HCT116 (cell line): ENCODE data around the gene PTGR3. TPM values are rescaled to one million over a fixed set of nuclear protein-coding genes. Genes with fewer than 3 reads are reported as not detected.

Experiments
- ATAC-seq: fragments of 200-7000 bp; cut with Tn5 transposase; 2 replicates; pipeline ENCODE4 v1.9.1; 2020; ENCODE audit warnings: mild to moderate bottlenecking, moderate library complexity
- BruUV-seq: library from RNA; stranded (reverse); fragments of 400-500 nt; replicated peaks from 2 replicates; lab custom pipeline; 2021; lab: Mats Ljungman, UMichigan
- CTCF ChIA-PET: fragments of 300-600 bp; sonication (Branson Sonifier 250); formaldehyde crosslinking; loops from one replicate; lab custom pipeline; 2021; ENCODE audit warnings: antibody characterized with exemption; lab: Charles Lee
- POLR2A ChIA-PET: fragments of 300-600, 350-600 bp; sonication (Branson Sonifier 250); formaldehyde crosslinking; loops from one replicate; lab custom pipeline; 2021; ENCODE audit warnings: antibody characterized with exemption; lab: Charles Lee
- RAD21 ChIA-PET, 2 experiments: fragments of 300-600 bp; sonication (Branson Sonifier 250); formaldehyde crosslinking; loops; one replicate each; lab custom pipeline; 2023; ENCODE audit warnings: low total read pairs in 2 of 2; ENCODE audit not compliant: uncharacterized antibody in 2 of 2, unreplicated experiment in 2 of 2, low non-redundant PET in 1 of 2; lab: Charles Lee
- DNase-seq: peaks from one replicate; pipeline ENCODE4 v3.0.0-alpha.2; 2010; ENCODE audit warnings: low read depth, low spot score
- H2AFZ ChIP-seq: fragments of 200-600 bp; shearing (Covaris generic), sonication (generic); 2 replicates; pipeline ENCODE4 v1.6.1; 2017; ENCODE audit warnings: low read depth, mixed run types, mixed read lengths, antibody characterized with exemption, low read length; ENCODE audit not compliant: poor library complexity, severe bottlenecking
- H3K27ac ChIP-seq: 2 replicates; pipeline ENCODE4 v1.5.1; 2012; ENCODE audit warnings: low read depth, low read length
- H3K27me3 ChIP-seq: fragments of 200-600 bp; sonication (generic); 2 replicates; pipeline ENCODE4 v1.6.1; 2016; ENCODE audit warnings: mixed run types, low read length, mixed read lengths; ENCODE audit not compliant: insufficient read depth
- H3K36me3 ChIP-seq, 2 experiments: fragments of 200-500 bp in 1 of 2; fragments of 200-600 bp in 1 of 2; sonication (Bioruptor generic) in 1 of 2; sonication (generic) in 1 of 2; 2 replicates each; pipeline versions ENCODE4 v1.5.1 to v1.6.1; 2014 to 2016; ENCODE audit warnings: low read length in 2 of 2, inconsistent platforms in 1 of 2, mixed read lengths in 1 of 2, mixed run types in 1 of 2; ENCODE audit not compliant: insufficient read depth in 2 of 2, control insufficient read depth in 1 of 2
- H3K4me1 ChIP-seq, 2 experiments: fragments of 200-600 bp in 1 of 2; sonication (generic) in 1 of 2; 2 replicates each; pipeline versions ENCODE4 v1.5.1 to v1.6.1; 2012 to 2017; ENCODE audit warnings: low read length in 2 of 2, inconsistent platforms in 1 of 2, mild to moderate bottlenecking in 1 of 2, mixed read lengths in 1 of 2, mixed run types in 1 of 2, moderate library complexity in 1 of 2; ENCODE audit not compliant: insufficient read depth in 2 of 2, control insufficient read depth in 1 of 2
- H3K4me2 ChIP-seq: fragments of 200-600 bp; sonication (generic); 2 replicates; pipeline ENCODE4 v1.6.1; 2017; ENCODE audit warnings: mixed run types, low read length, mixed read lengths
- H3K4me3 ChIP-seq, 2 experiments: fragments of 200-600 bp in 1 of 2; sonication (generic) in 1 of 2; replicated peaks in 1 of 2; 2 replicates each; pipeline ENCODE4 v1.5.1; 2011 to 2016; ENCODE audit warnings: low read length in 2 of 2, control low read depth in 1 of 2, low read depth in 1 of 2, mild to moderate bottlenecking in 1 of 2, mixed read lengths in 1 of 2, mixed run types in 1 of 2
- H3K79me2 ChIP-seq: fragments of 200-600 bp; sonication (generic); 2 replicates; pipeline ENCODE4 v1.6.1; 2017; ENCODE audit warnings: mild to moderate bottlenecking, mixed run types, low read length, moderate library complexity, mixed read lengths; ENCODE audit not compliant: insufficient read depth
- H3K9ac ChIP-seq: fragments of 200-600 bp; sonication (generic); 2 replicates; pipeline ENCODE4 v1.6.1; 2016; ENCODE audit warnings: low read length, mixed read lengths
- H3K9me2 ChIP-seq: fragments of 200-600 bp; sonication (generic), shearing (Covaris generic); 2 replicates; pipeline ENCODE4 v1.6.1; 2017; ENCODE audit warnings: mixed run types, mild to moderate bottlenecking, moderate library complexity; ENCODE audit not compliant: insufficient read depth
- H3K9me3 ChIP-seq, 2 experiments: fragments of 200-500 bp in 1 of 2; fragments of 200-600 bp in 1 of 2; sonication (Bioruptor generic) in 1 of 2; sonication (generic) in 1 of 2; 2 replicates each; pipeline ENCODE4 v1.6.1; 2014 to 2017; ENCODE audit warnings: low read length in 2 of 2, mixed read lengths in 2 of 2, inconsistent platforms in 1 of 2, low read depth in 1 of 2, mild to moderate bottlenecking in 1 of 2, mixed run types in 1 of 2, moderate library complexity in 1 of 2; ENCODE audit not compliant: control insufficient read depth in 1 of 2, insufficient read depth in 1 of 2
- H4K20me1 ChIP-seq: fragments of 200-600 bp; sonication (generic), shearing (Covaris generic); 2 replicates; pipeline ENCODE4 v1.6.1; 2017; ENCODE audit warnings: mixed run types, mild to moderate bottlenecking, moderate library complexity; ENCODE audit not compliant: insufficient read depth
- CBX3 ChIP-seq: IDR thresholded peaks from 2 replicates; pipeline ENCODE4 v1.6.1; 2012; ENCODE audit warnings: low read depth
- CEBPB ChIP-seq: IDR thresholded peaks from 2 replicates; pipeline ENCODE4 v1.6.1; 2012; ENCODE audit warnings: low read depth
- ELF1 ChIP-seq: IDR thresholded peaks from 2 replicates; pipeline ENCODE4 v1.6.1; 2012; ENCODE audit warnings: low read depth, borderline replicate concordance
- EZH2 ChIP-seq: fragments of 200-600 bp; sonication (generic); IDR thresholded peaks from 2 replicates; pipeline ENCODE4 v1.6.1; 2017; ENCODE audit warnings: antibody characterized with exemption, mixed run types
- EZH2phosphoT487 ChIP-seq: fragments of 200-600 bp; IDR thresholded peaks from 2 replicates; pipeline ENCODE4 v1.6.1; 2018; ENCODE audit warnings: antibody characterized with exemption, borderline replicate concordance
- FOSL1 ChIP-seq: IDR thresholded peaks from 2 replicates; pipeline ENCODE4 v1.6.1; 2012; ENCODE audit warnings: low read depth
- JUND ChIP-seq: IDR thresholded peaks from 2 replicates; pipeline ENCODE4 v1.6.1; 2012
- POLR2A ChIP-seq: IDR thresholded peaks from 2 replicates; pipeline ENCODE4 v1.7.0; 2011; ENCODE audit warnings: borderline replicate concordance; ENCODE audit not compliant: insufficient read depth, insufficient read length; ENCODE audit errors: extremely low read depth
- POLR2AphosphoS5 ChIP-seq: IDR thresholded peaks from 2 replicates; pipeline ENCODE4 v1.6.1; 2011; ENCODE audit warnings: mild to moderate bottlenecking, low read depth, low read length, moderate library complexity
- RAD21 ChIP-seq: IDR thresholded peaks from 2 replicates; pipeline ENCODE4 v1.6.1; 2012; ENCODE audit warnings: low read depth, mild to moderate bottlenecking
- SIN3A ChIP-seq: IDR thresholded peaks from 2 replicates; pipeline ENCODE4 v1.6.1; 2012; ENCODE audit warnings: low read depth
- SP1 ChIP-seq: IDR thresholded peaks from 2 replicates; pipeline ENCODE4 v1.6.1; 2012; ENCODE audit warnings: low read depth
- SRF ChIP-seq: IDR thresholded peaks from 2 replicates; pipeline ENCODE4 v1.6.1; 2012; ENCODE audit warnings: low read depth
- TCF7L2 ChIP-seq: IDR thresholded peaks from 2 replicates; pipeline ENCODE4 v1.7.0; 2011; ENCODE audit warnings: borderline replicate concordance, inconsistent platforms; ENCODE audit not compliant: insufficient read depth, insufficient read length; ENCODE audit errors: extremely low read depth
- ZNF274 ChIP-seq: fragments of 200-500 bp; sonication (Bioruptor generic); IDR thresholded peaks from 2 replicates; pipeline ENCODE4 v1.6.1; 2014; ENCODE audit warnings: mild to moderate bottlenecking, low read depth, low read length, inconsistent platforms
- intact Hi-C: fragments of 100-400 bp; cut with micrococcal nuclease; formaldehyde crosslinking; loops from 2 replicates; pipeline ENCODE4 v1.10.0; 2022
- total RNA-seq: library from RNA; stranded (reverse); gene quantifications from one replicate; pipeline ENCODE4 v1.2.1, GENCODE V29; 2021; ENCODE audit not compliant: unreplicated experiment
- TF ChIP-seq, protein P1 (sequence below): IDR thresholded peaks from 2 replicates; pipeline ENCODE4 v1.6.1; 2012; ENCODE audit warnings: low read depth
- TF ChIP-seq, protein P2 (sequence below): IDR thresholded peaks from 2 replicates; pipeline ENCODE4 v1.6.1; 2012
- TF ChIP-seq, protein P3 (sequence below), 3 experiments: fragments of 200-600 bp in 1 of 3; sonication (generic) in 1 of 3; IDR thresholded peaks in 2 of 3; conservative IDR thresholded peaks in 1 of 3; 2 replicates each; pipeline ENCODE4 v1.5.1; 2012 to 2017; ENCODE audit warnings: low read depth in 2 of 3, low read length in 2 of 3, antibody characterized with exemption in 1 of 3, borderline replicate concordance in 1 of 3, control low read depth in 1 of 3, mild to moderate bottlenecking in 1 of 3, mixed read lengths in 1 of 3, mixed run types in 1 of 3, moderate library complexity in 1 of 3; ENCODE audit not compliant: insufficient read depth in 1 of 3
- TF ChIP-seq, protein P4 (sequence below): IDR thresholded peaks from 2 replicates; pipeline ENCODE4 v1.6.1; 2012

PTGR3 gene
- total RNA-seq, 1 experiment from 2014 or later, result 25.3 TPM

DNA sequence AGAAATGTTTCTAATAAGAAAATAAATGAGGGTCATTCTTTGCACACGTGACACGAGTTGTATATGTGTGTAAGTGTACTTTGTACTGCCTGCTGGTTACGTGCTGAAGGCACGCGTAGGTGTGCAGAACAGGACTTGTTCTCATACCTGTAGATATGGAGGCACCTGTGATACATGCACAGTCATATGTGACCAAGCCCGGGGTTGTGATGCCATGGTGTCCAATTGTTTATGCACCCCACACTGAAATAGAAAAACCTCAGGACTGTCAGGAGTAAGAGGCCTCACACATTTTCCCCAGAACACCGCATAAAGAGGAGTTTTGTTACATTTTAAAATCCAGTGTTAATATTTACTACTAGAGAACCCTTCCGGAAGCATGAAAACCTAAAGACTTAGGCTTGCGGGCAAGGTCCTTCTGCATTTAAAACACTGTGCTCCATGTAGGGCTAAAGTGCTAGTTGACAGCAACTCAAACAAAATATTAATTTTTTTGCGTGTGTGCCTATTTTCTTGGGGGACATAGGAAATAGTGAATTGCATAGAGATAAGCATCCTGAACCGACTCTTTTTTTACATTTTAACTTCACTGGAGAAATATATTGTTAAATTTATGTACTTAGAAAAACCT lies 10.9 kb upstream of the PTGR3 start:
- H4K20me1 ChIP-seq, result no peaks in the 10 kb centered on the region
- H3K4me1 ChIP-seq, result peaks cover under 1 to 13% of the 10 kb centered on the region in 2 experiments; a peak in 2 of 4 replicates
- ATAC-seq (no peak), DNase-seq (no peak)
- intact Hi-C loops, result no loop called here
- no peaks in the 10 kb centered on the region for H3K9me2 ChIP-seq
- TF ChIP-seq POLR2A (no peak), JUND (no peak), SP1 (no peak), SRF (no peak), ZNF274 (no peak), TCF7L2 (no peak), CBX3 (no peak), ELF1 (no peak), FOSL1 (no peak), RAD21 (no peak), CEBPB (no peak), EZH2phosphoT487 (no peak), SIN3A (no peak), POLR2AphosphoS5 (no peak), EZH2 (no peak)
- TF ChIP-seq, protein P1, sequence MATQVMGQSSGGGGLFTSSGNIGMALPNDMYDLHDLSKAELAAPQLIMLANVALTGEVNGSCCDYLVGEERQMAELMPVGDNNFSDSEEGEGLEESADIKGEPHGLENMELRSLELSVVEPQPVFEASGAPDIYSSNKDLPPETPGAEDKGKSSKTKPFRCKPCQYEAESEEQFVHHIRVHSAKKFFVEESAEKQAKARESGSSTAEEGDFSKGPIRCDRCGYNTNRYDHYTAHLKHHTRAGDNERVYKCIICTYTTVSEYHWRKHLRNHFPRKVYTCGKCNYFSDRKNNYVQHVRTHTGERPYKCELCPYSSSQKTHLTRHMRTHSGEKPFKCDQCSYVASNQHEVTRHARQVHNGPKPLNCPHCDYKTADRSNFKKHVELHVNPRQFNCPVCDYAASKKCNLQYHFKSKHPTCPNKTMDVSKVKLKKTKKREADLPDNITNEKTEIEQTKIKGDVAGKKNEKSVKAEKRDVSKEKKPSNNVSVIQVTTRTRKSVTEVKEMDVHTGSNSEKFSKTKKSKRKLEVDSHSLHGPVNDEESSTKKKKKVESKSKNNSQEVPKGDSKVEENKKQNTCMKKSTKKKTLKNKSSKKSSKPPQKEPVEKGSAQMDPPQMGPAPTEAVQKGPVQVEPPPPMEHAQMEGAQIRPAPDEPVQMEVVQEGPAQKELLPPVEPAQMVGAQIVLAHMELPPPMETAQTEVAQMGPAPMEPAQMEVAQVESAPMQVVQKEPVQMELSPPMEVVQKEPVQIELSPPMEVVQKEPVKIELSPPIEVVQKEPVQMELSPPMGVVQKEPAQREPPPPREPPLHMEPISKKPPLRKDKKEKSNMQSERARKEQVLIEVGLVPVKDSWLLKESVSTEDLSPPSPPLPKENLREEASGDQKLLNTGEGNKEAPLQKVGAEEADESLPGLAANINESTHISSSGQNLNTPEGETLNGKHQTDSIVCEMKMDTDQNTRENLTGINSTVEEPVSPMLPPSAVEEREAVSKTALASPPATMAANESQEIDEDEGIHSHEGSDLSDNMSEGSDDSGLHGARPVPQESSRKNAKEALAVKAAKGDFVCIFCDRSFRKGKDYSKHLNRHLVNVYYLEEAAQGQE, result no peak
- TF ChIP-seq, protein P2, sequence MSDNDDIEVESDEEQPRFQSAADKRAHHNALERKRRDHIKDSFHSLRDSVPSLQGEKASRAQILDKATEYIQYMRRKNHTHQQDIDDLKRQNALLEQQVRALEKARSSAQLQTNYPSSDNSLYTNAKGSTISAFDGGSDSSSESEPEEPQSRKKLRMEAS, result no peak
- TF ChIP-seq, protein P3, sequence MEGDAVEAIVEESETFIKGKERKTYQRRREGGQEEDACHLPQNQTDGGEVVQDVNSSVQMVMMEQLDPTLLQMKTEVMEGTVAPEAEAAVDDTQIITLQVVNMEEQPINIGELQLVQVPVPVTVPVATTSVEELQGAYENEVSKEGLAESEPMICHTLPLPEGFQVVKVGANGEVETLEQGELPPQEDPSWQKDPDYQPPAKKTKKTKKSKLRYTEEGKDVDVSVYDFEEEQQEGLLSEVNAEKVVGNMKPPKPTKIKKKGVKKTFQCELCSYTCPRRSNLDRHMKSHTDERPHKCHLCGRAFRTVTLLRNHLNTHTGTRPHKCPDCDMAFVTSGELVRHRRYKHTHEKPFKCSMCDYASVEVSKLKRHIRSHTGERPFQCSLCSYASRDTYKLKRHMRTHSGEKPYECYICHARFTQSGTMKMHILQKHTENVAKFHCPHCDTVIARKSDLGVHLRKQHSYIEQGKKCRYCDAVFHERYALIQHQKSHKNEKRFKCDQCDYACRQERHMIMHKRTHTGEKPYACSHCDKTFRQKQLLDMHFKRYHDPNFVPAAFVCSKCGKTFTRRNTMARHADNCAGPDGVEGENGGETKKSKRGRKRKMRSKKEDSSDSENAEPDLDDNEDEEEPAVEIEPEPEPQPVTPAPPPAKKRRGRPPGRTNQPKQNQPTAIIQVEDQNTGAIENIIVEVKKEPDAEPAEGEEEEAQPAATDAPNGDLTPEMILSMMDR (IDR thresholded peaks at IDR 0.05 in 2 of 3, conservative IDR thresholded peaks at IDR 0.05 in 1 of 3; ENCODE audit: borderline replicate concordance in 1 of 3, insufficient read depth in 1 of 3, low read depth in 2 of 3, low read length in 2 of 3), result no peak
- TF ChIP-seq, protein P4, sequence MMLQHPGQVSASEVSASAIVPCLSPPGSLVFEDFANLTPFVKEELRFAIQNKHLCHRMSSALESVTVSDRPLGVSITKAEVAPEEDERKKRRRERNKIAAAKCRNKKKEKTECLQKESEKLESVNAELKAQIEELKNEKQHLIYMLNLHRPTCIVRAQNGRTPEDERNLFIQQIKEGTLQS, result no peak
- no peak overlapping the region for H3K9ac ChIP-seq
- BruUV-seq, result no TSS peak
- ChIA-PET POLR2A (no interaction called here), RAD21 (no interaction called here), CTCF (no interaction called here)
- H3K27me3 ChIP-seq, result no peaks in the 10 kb centered on the region
- H3K79me2 ChIP-seq, result no peaks in the 10 kb centered on the region
- no peak overlapping the region for H3K4me3 ChIP-seq
- no peaks in the 10 kb centered on the region for H3K36me3 ChIP-seq
- no peak overlapping the region for H3K4me2 ChIP-seq
- no peak overlapping the region for H3K27ac ChIP-seq
- H3K9me3 ChIP-seq, result no peaks in the 10 kb centered on the region
- H2AFZ ChIP-seq, result no peak overlapping the region
